Osteocyte (in vitro differentiated cells): ENCODE measurements around the gene PMPCA. TPM values are rescaled to one million over a fixed set of nuclear protein-coding genes. Genes with fewer than 3 reads are reported as not detected.

Source experiments
- DNase-seq: peaks from one replicate; pipeline ENCODE4 v3.0.0; 2021; ENCODE audit warnings: mixed read lengths; ENCODE audit not compliant: unreplicated experiment; ENCODE audit errors: extremely low spot score
- H3K27ac Mint-ChIP-seq: one replicate; pipeline ENCODE4 v1.8.0; 2021; ENCODE audit warnings: mild to moderate bottlenecking, mixed read lengths; ENCODE audit not compliant: unreplicated experiment
- H3K27me3 Mint-ChIP-seq: one replicate; pipeline ENCODE4 v1.8.0; 2021; ENCODE audit warnings: mixed read lengths; ENCODE audit not compliant: unreplicated experiment
- H3K36me3 Mint-ChIP-seq: one replicate; pipeline ENCODE4 v1.8.0; 2021; ENCODE audit warnings: mixed read lengths; ENCODE audit not compliant: unreplicated experiment
- H3K4me1 Mint-ChIP-seq: one replicate; pipeline ENCODE4 v1.8.0; 2021; ENCODE audit warnings: mixed read lengths; ENCODE audit not compliant: unreplicated experiment
- H3K4me3 Mint-ChIP-seq: one replicate; pipeline ENCODE4 v1.8.0; 2021; ENCODE audit warnings: mild to moderate bottlenecking, moderate library complexity, mixed read lengths; ENCODE audit not compliant: unreplicated experiment
- H3K9me3 Mint-ChIP-seq: one replicate; pipeline ENCODE4 v1.8.0; 2021; ENCODE audit warnings: mixed read lengths; ENCODE audit not compliant: unreplicated experiment
- long read RNA-seq: library from polyadenylated mRNA; unstranded; transcript quantifications from one replicate; pipeline ENCODE4 v2.0.0, GENCODE V29; 2021
- total RNA-seq: library from RNA; stranded (reverse); gene quantifications from 2 replicates; pipeline ENCODE4 v1.2.1, GENCODE V29; 2021
- TF ChIP-seq, protein P1 (sequence below): fragments of 200-600 bp; sonication (generic); IDR thresholded peaks from 2 replicates; pipeline ENCODE4 v1.5.0; 2021; ENCODE audit warnings: antibody characterized with exemption, mild to moderate bottlenecking, moderate library complexity

PMPCA gene, protein sequence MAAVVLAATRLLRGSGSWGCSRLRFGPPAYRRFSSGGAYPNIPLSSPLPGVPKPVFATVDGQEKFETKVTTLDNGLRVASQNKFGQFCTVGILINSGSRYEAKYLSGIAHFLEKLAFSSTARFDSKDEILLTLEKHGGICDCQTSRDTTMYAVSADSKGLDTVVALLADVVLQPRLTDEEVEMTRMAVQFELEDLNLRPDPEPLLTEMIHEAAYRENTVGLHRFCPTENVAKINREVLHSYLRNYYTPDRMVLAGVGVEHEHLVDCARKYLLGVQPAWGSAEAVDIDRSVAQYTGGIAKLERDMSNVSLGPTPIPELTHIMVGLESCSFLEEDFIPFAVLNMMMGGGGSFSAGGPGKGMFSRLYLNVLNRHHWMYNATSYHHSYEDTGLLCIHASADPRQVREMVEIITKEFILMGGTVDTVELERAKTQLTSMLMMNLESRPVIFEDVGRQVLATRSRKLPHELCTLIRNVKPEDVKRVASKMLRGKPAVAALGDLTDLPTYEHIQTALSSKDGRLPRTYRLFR
- 51.9 and 52.8 TPM in 2 replicates for total RNA-seq
- long read RNA-seq, transcript PMPCA-201 (13 exons, 2,174 nt) = major isoform, 347 of 406 reads
- long read RNA-seq, partial matches to known transcripts = 16 of 406 reads
- long read RNA-seq, other reads (novel, unspliced or antisense) = 38 of 406 reads

DNA sequence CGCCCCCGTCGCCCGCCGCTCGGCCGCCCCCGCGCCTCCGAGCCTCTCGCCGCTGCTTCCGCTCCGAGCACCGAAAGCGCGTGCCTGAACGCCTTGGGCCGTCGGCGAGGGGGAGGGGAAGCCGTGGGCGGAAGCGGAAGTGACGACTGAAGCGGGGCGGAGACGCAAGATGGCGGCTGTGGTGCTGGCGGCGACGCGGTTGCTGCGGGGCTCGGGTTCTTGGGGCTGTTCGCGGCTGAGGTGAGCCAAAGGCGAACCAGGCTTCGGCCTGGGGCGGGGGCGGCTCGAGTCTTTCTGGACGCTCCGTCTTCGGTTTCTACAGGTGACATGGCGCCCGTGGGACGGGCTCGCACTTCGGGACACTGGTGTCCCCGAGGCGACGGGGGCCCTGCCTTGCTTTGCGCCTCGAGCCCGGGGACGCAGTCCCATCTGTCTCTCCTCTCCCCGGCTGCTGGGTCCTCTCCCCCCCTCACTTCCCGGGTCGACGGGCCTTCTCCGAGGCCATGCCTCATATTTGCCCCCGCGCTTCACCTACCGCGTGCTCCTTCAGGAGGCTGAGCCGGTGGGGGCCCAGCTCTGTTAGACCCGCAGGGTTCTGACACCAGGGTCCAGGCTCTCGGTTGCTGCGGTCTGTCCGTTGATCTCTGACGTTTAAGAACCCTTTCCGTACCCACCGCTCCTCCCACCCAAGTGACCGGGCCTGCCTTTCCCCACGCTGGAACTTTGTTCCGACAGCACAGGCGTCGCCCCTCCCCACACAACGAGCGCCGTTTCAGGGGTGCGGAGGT is at the start of gene PMPCA, which contains the start of gene ENTR1:
TSS of gene PMPCA (plus strand) at position 159 of the 788 bp plus-strand sequence. CDS start at position 170, 11 bp downstream.
TSS of gene ENTR1 (minus strand) at position 115 of the 788 bp plus-strand sequence. CDS start 217 bp downstream, outside the sequence.
- Mint-ChIP-seq H3K27ac (peak within 1 kb of the TSS; percentile 86), H3K36me3 (peaks cover 25% of the 10 kb centered on the region), H3K4me1 (peaks cover 32% of the 10 kb centered on the region)

DNA sequence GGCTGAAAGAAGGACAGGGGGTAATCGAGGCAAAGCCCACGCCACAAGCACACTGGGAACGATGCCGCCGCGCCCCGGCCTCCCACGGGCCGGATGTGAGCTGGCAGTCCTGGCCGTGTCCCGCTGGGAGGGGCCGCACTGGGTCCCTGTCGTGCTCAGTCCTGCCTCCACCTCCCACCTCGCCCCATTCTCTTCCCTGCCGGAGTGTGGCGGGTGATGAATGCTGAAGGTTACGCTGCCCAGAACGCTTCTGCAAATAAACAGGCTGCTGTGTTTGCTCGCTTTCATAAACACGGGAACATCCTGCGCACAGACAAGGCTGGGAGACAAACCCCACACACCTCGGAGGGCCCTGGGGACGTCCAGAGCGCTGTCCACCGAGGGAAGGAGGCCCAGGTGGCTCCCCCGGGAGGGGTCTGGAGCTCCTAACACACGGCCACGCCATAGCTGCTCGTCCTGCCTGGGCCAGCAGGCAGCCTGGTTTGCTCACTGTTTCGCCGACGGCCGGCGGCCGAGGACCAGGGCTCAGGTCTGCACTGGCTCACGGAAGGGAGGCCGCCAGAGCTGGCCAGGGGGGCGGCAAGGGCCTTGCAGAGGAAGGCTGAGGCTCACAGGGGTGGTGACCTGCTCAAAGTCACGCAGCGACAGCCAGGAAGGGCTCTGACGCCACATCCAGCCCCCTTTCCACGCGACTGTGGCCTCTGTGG is 49.3 kb upstream of the PMPCA start:
- TF ChIP-seq, protein P1, sequence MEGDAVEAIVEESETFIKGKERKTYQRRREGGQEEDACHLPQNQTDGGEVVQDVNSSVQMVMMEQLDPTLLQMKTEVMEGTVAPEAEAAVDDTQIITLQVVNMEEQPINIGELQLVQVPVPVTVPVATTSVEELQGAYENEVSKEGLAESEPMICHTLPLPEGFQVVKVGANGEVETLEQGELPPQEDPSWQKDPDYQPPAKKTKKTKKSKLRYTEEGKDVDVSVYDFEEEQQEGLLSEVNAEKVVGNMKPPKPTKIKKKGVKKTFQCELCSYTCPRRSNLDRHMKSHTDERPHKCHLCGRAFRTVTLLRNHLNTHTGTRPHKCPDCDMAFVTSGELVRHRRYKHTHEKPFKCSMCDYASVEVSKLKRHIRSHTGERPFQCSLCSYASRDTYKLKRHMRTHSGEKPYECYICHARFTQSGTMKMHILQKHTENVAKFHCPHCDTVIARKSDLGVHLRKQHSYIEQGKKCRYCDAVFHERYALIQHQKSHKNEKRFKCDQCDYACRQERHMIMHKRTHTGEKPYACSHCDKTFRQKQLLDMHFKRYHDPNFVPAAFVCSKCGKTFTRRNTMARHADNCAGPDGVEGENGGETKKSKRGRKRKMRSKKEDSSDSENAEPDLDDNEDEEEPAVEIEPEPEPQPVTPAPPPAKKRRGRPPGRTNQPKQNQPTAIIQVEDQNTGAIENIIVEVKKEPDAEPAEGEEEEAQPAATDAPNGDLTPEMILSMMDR = no peak
- peaks cover 2% of the 10 kb centered on the region for H3K4me1 Mint-ChIP-seq
- H3K36me3 Mint-ChIP-seq = no peaks in the 10 kb centered on the region
- H3K27ac Mint-ChIP-seq = no peak overlapping the region
- H3K27me3 Mint-ChIP-seq = no peaks in the 10 kb centered on the region
- H3K9me3 Mint-ChIP-seq = no peaks in the 10 kb centered on the region
- no peak for DNase-seq
- H3K4me3 Mint-ChIP-seq = no peak overlapping the region

More for the DNA sequence above, at the start of gene PMPCA, which contains the start of gene ENTR1:
- H3K4me3 Mint-ChIP-seq = peak within 1 kb of the TSS; percentile 89
- DNase-seq = peak; percentile 95
- TF ChIP-seq, protein P1 = no peak
- H3K9me3 Mint-ChIP-seq = no peaks in the 10 kb centered on the region
- no peaks in the 10 kb centered on the region for H3K27me3 Mint-ChIP-seq

DNA sequence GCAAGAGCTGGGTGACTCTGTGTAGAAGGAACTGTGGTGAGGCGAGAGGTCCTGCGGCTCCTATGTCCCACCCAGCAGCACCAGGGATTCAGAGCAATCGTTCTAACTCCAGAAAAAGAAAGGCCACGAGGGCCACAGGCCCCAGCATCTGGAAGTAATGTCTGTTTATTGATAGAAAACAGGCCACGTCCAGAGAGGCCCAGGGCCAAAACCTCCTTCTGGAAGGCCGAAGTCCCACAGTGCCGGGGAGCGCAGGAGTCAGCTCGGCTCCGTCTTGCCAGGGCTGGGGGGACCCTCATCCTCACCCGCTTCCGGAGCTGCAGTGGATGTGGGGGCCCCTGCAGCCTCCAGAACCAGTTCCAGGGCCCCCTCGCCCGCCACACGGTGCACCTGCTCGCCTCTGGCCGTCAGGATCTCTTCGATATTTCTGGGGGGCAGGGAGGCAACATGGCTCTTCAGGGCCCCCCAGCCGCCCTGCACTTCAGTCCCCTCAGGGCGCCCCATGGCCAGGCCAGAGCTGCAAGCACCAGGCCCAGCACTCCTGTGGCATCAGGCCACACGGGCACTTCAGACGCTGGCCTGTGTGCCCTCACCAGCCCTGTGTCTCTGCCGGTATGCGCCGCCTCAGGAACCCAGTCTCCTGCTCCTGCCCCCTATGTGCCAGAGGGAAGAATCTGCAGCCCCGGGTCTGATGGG is 48.6 kb upstream of the PMPCA start:
- H3K36me3 Mint-ChIP-seq = no peaks in the 10 kb centered on the region
- H3K27ac Mint-ChIP-seq = no peak overlapping the region
- DNase-seq = no peak
- no peak overlapping the region for H3K4me3 Mint-ChIP-seq
- no peaks in the 10 kb centered on the region for H3K9me3 Mint-ChIP-seq
- TF ChIP-seq, protein P1 = no peak
- H3K4me1 Mint-ChIP-seq = peaks cover 2% of the 10 kb centered on the region
- no peaks in the 10 kb centered on the region for H3K27me3 Mint-ChIP-seq

DNA sequence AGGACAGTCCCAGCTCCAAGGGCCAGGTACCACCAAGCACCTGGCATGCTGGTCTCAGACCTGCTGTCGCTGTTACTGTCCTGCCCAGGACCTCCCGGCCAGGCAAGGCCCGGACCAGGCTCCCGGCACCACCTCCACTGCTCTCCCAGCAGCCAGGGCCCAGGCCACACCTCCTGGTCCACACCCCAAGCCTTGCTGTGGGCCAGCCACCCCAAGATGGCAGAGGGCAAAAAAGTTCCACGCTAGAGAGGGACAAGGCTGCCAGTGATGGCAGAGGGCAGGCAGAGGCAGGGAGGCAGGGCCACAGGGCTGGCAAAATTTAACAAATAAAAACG is 48.0 kb upstream of the PMPCA start:
- Mint-ChIP-seq H3K27me3 (no peaks in the 10 kb centered on the region), H3K9me3 (no peaks in the 10 kb centered on the region), H3K27ac (no peak overlapping the region), H3K4me1 (peaks cover 2% of the 10 kb centered on the region), H3K4me3 (no peak overlapping the region), H3K36me3 (no peaks in the 10 kb centered on the region)
- no peak for DNase-seq
- TF ChIP-seq, protein P1 = no peak
